GM23338 (cell line): Measurements from ENCODE around the gene PLCG2. TPM values are rescaled to one million over a fixed set of nuclear protein-coding genes. Genes with fewer than 3 reads are reported as not detected.

ENCODE experiments used
- ATAC-seq: fragments of 200-7000 bp; cut with Tn5 transposase; 3 replicates; pipeline ENCODE4 v1.9.1; 2020
- DNase-seq: peaks from one replicate; pipeline ENCODE4 v3.0.0-alpha.2; 2015; ENCODE audit warnings: low spot score
- H2AFZ ChIP-seq: fragments of 200-600 bp; sonication (generic); 2 replicates; pipeline ENCODE4 v1.8.0; 2016; ENCODE audit warnings: antibody characterized with exemption, mild to moderate bottlenecking, moderate library complexity
- H3F3A ChIP-seq: fragments of 200-600 bp; sonication (generic); replicated peaks from 2 replicates; pipeline ENCODE4 v1.8.0; 2017; ENCODE audit warnings: antibody characterized with exemption, mixed run types, low read depth
- H3K27ac ChIP-seq: fragments of 200-600 bp; sonication (generic); 2 replicates; pipeline ENCODE4 v1.6.1; 2016; ENCODE audit warnings: low read depth
- H3K27me3 ChIP-seq: fragments of 200-600 bp; sonication (generic); 2 replicates; pipeline ENCODE4 v1.8.0; 2016; ENCODE audit warnings: mild to moderate bottlenecking, mixed run types, moderate library complexity; ENCODE audit not compliant: insufficient read depth
- H3K36me3 ChIP-seq: fragments of 200-600 bp; sonication (generic); 2 replicates; pipeline ENCODE4 v1.8.0; 2016; ENCODE audit warnings: mild to moderate bottlenecking; ENCODE audit not compliant: insufficient read depth
- H3K4me1 ChIP-seq: fragments of 200-600 bp; sonication (generic); 2 replicates; pipeline ENCODE4 v1.8.0; 2016; ENCODE audit warnings: mild to moderate bottlenecking, moderate library complexity; ENCODE audit not compliant: insufficient read depth
- H3K4me2 ChIP-seq: fragments of 200-600 bp; sonication (generic); 2 replicates; pipeline ENCODE4 v1.7.1; 2017; ENCODE audit warnings: mixed run types
- H3K4me3 ChIP-seq: fragments of 200-600 bp; sonication (generic); 2 replicates; pipeline ENCODE4 v1.6.1; 2016; ENCODE audit warnings: mixed run types
- H3K79me2 ChIP-seq: fragments of 200-600 bp; sonication (generic); replicated peaks from 2 replicates; pipeline ENCODE4 v1.8.0; 2017; ENCODE audit warnings: mild to moderate bottlenecking; ENCODE audit not compliant: insufficient read depth
- H3K9me2 ChIP-seq: fragments of 200-600 bp; sonication (generic); 2 replicates; pipeline ENCODE4 v1.8.0; 2017; ENCODE audit not compliant: insufficient read depth
- H4K20me1 ChIP-seq: fragments of 200-600 bp; sonication (generic); replicated peaks from 2 replicates; pipeline ENCODE4 v1.8.0; 2017; ENCODE audit warnings: mild to moderate bottlenecking; ENCODE audit not compliant: insufficient read depth
- H3K27ac Mint-ChIP-seq: 2 replicates; pipeline ENCODE4 v1.8.0; 2020; ENCODE audit warnings: inconsistent platforms, mild to moderate bottlenecking, moderate library complexity, mixed read lengths
- H3K27me3 Mint-ChIP-seq: 3 replicates; pipeline ENCODE4 v1.8.0; 2022; ENCODE audit warnings: low read depth, mild to moderate bottlenecking, moderate library complexity, mixed read lengths, inconsistent platforms; ENCODE audit not compliant: insufficient read depth, poor library complexity
- H3K36me3 Mint-ChIP-seq: 3 replicates; pipeline ENCODE4 v1.8.0; 2021; ENCODE audit warnings: low read depth, mild to moderate bottlenecking, inconsistent platforms, moderate library complexity, mixed read lengths
- H3K4me1 Mint-ChIP-seq: 3 replicates; pipeline ENCODE4 v1.8.0; 2020; ENCODE audit warnings: mild to moderate bottlenecking, inconsistent platforms, mixed read lengths
- H3K4me3 Mint-ChIP-seq: 3 replicates; pipeline ENCODE4 v1.8.0; 2021; ENCODE audit warnings: moderate library complexity, mild to moderate bottlenecking, inconsistent platforms, mixed read lengths
- H3K9me3 Mint-ChIP-seq: 3 replicates; pipeline ENCODE4 v1.8.0; 2020; ENCODE audit warnings: moderate library complexity, mild to moderate bottlenecking, inconsistent platforms, mixed read lengths
- CREB1 ChIP-seq: fragments of 250-450 bp; sonication (Bioruptor Pico); IDR thresholded peaks from 2 replicates; pipeline ENCODE4 v1.5.0; 2020; ENCODE audit warnings: low read depth, mild to moderate bottlenecking, moderate library complexity
- CTCF ChIP-seq, 2 experiments: fragments of 200-600 bp in 1 of 2; sonication (generic) in 1 of 2; conservative IDR thresholded peaks; 2 replicates each; pipeline versions ENCODE4 v1.5.1 to v1.6.1; 2016 to 2017; ENCODE audit warnings: antibody characterized with exemption in 2 of 2, low read depth in 2 of 2, mild to moderate bottlenecking in 2 of 2, moderate library complexity in 1 of 2
- EZH2 ChIP-seq: fragments of 200-600 bp; sonication (generic); IDR thresholded peaks from one replicate; pipeline ENCODE4 v1.8.0; 2017; ENCODE audit warnings: antibody characterized with exemption, mild to moderate bottlenecking, low read depth; ENCODE audit not compliant: unreplicated experiment
- EZH2phosphoT487 ChIP-seq: fragments of 200-600 bp; sonication (generic); IDR thresholded peaks from one replicate; pipeline ENCODE4 v1.8.1; 2018; ENCODE audit warnings: antibody characterized with exemption; ENCODE audit not compliant: unreplicated experiment
- JUNB ChIP-seq: IDR thresholded peaks from one replicate; pipeline ENCODE4 v1.6.1; 2016; ENCODE audit warnings: antibody characterized with exemption; ENCODE audit not compliant: unreplicated experiment
- NANOG ChIP-seq: IDR thresholded peaks from 2 replicates; pipeline ENCODE4 v1.6.1; 2016; ENCODE audit warnings: antibody characterized with exemption, borderline replicate concordance
- POLR2AphosphoS5 ChIP-seq: IDR thresholded peaks from 2 replicates; pipeline ENCODE4 v1.6.1; 2016; ENCODE audit warnings: antibody characterized with exemption, low read depth
- REST ChIP-seq: IDR thresholded peaks from one replicate; pipeline ENCODE4 v1.6.1; 2018; ENCODE audit warnings: antibody characterized with exemption; ENCODE audit not compliant: unreplicated experiment
- ZNF462 ChIP-seq: fragments of 250-450 bp; sonication (Bioruptor Pico); IDR thresholded peaks from 2 replicates; pipeline ENCODE4 v1.5.0; 2020; ENCODE audit warnings: mild to moderate bottlenecking, moderate library complexity
- polyA plus RNA-seq: library from polyadenylated mRNA; unstranded; fragments of >200 nt; fragmentation: Nextera tagmentation; extraction: Ambion mirVana; gene quantifications from 2 replicates; pipeline ENCODE4 v1.2.1, GENCODE V29; 2016
- total RNA-seq: library from RNA; depleted of rRNA; stranded (reverse); fragments of >200 nt; shearing (Covaris generic); gene quantifications from 2 replicates; pipeline ENCODE4 v1.2.3, GENCODE V29; 2014

Gene PLCG2
- total and polyA plus RNA-seq, 2 experiments from 2014 or later: 2.4 to 5.9 TPM

- Histone ChIP-seq H3K9me2 (no peaks in the 10 kb centered on the region), H2AFZ (no peak overlapping the region), H3K79me2 (no peaks in the 10 kb centered on the region), H3K27ac (no peak overlapping the region), H3K36me3 (no peaks in the 10 kb centered on the region), H3F3A (no peaks in the 10 kb centered on the region), H3K4me2 (peak overlapping the region; percentile 53; the same call in 1 of the 2 replicates), H3K4me3 (no peak overlapping the region), H3K4me1 (peaks cover 37% of the 10 kb centered on the region), H4K20me1 (no peaks in the 10 kb centered on the region), H3K27me3 (no peaks in the 10 kb centered on the region)
- H3K4me3 Mint-ChIP-seq: no peak overlapping the region
- ATAC-seq: no peak
- DNase-seq: no peak
- H3K4me1 Mint-ChIP-seq: peaks cover 51% of the 10 kb centered on the region
- no peak for TF ChIP-seq NANOG
- no peak for TF ChIP-seq POLR2AphosphoS5
- no peak for TF ChIP-seq ZNF462 (CRISPR knock-in tag)
- TF ChIP-seq CTCF (conservative IDR thresholded peaks at IDR 0.05; ENCODE audit: low read depth in 2 of 2): no peak
- no peak for TF ChIP-seq JUNB
- TF ChIP-seq REST: no peak
- TF ChIP-seq EZH2: no peak
- TF ChIP-seq EZH2phosphoT487: no peak
- TF ChIP-seq CREB1 (CRISPR knock-in tag): no peak
- H3K36me3 Mint-ChIP-seq: no peaks in the 10 kb centered on the region
- peak overlapping the region; percentile 87 for H3K27ac Mint-ChIP-seq
- H3K9me3 Mint-ChIP-seq: no peaks in the 10 kb centered on the region
- peaks cover 9% of the 10 kb centered on the region for H3K27me3 Mint-ChIP-seq
Measured at GRCh38 chr16:81938326-81939163, 159.5 kb downstream of the PLCG2 start.
